Measurements from ENCODE around the gene INSYN1.

INSYN1 gene

GRCh38 chr15:73755481-73755880, 2.3 kb upstream of the INSYN1 start:
- H3K79me2 ChIP-seq: no peaks in the 10 kb centered on the region
- no peaks in the 10 kb centered on the region for H3K4me1 ChIP-seq
- H3K36me3 ChIP-seq (ENCODE audit: control insufficient read depth, insufficient read depth, low read length): no peaks in the 10 kb centered on the region
- no peak for TF ChIP-seq CTCF (IDR thresholded peaks at IDR 0.05)
- no peak overlapping the region for H3K9ac ChIP-seq
- no peak overlapping the region for H3K27ac ChIP-seq
- no peaks in the 10 kb centered on the region for H3K9me3 ChIP-seq (ENCODE audit: control insufficient read depth, low read length)
- H2AFZ ChIP-seq: no peak overlapping the region
- H3K4me2 ChIP-seq (ENCODE audit: low read length): no peak overlapping the region
- H3K27me3 ChIP-seq (ENCODE audit: control insufficient read depth, insufficient read depth, low read length): no peaks in the 10 kb centered on the region
- no peak overlapping the region for H3K4me3 ChIP-seq (ENCODE audit: low read depth, low read length)

GRCh38 chr15:73754461-73754860, 1.3 kb upstream of the INSYN1 start:
- Histone ChIP-seq H3K4me2 (ENCODE audit: low read length) (no peak overlapping the region), H3K27ac (no peak overlapping the region), H3K9me3 (ENCODE audit: control insufficient read depth, low read length) (no peaks in the 10 kb centered on the region), H3K9ac (no peak overlapping the region), H3K4me1 (no peaks in the 10 kb centered on the region), H2AFZ (no peak overlapping the region), H3K79me2 (no peaks in the 10 kb centered on the region), H3K4me3 (ENCODE audit: low read depth, low read length) (no peak overlapping the region), H3K36me3 (ENCODE audit: control insufficient read depth, insufficient read depth, low read length) (no peaks in the 10 kb centered on the region), H3K27me3 (ENCODE audit: control insufficient read depth, insufficient read depth, low read length) (no peaks in the 10 kb centered on the region)
- TF ChIP-seq CTCF (IDR thresholded peaks at IDR 0.05): no peak

GRCh38 chr15:73752806-73753193, 351 bp downstream of the INSYN1 start:
- Histone ChIP-seq H3K79me2 (no peaks in the 10 kb centered on the region), H3K4me3 (ENCODE audit: low read depth, low read length) (peak overlapping the region; percentile 44), H3K36me3 (ENCODE audit: control insufficient read depth, insufficient read depth, low read length) (no peaks in the 10 kb centered on the region), H3K4me2 (ENCODE audit: low read length) (peak overlapping the region; percentile 75), H3K27ac (no peak overlapping the region), H3K9me3 (ENCODE audit: control insufficient read depth, low read length) (no peaks in the 10 kb centered on the region), H3K9ac (no peak overlapping the region), H3K27me3 (ENCODE audit: control insufficient read depth, insufficient read depth, low read length) (no peaks in the 10 kb centered on the region), H2AFZ (no peak overlapping the region), H3K4me1 (no peaks in the 10 kb centered on the region)
- no peak for TF ChIP-seq CTCF (IDR thresholded peaks at IDR 0.05)

- Histone ChIP-seq H3K27ac (no peak overlapping the region), H3K79me2 (no peaks in the 10 kb centered on the region), H3K4me3 (ENCODE audit: low read depth, low read length) (peak overlapping the region; percentile 44), H3K4me1 (no peaks in the 10 kb centered on the region), H3K9me3 (ENCODE audit: control insufficient read depth, low read length) (no peaks in the 10 kb centered on the region), H2AFZ (peak overlapping the region; percentile 28), H3K9ac (no peak overlapping the region), H3K36me3 (ENCODE audit: control insufficient read depth, insufficient read depth, low read length) (no peaks in the 10 kb centered on the region), H3K4me2 (ENCODE audit: low read length) (peak overlapping the region; percentile 75), H3K27me3 (ENCODE audit: control insufficient read depth, insufficient read depth, low read length) (no peaks in the 10 kb centered on the region)
- TF ChIP-seq CTCF (IDR thresholded peaks at IDR 0.05): no peak
These were observed 999 bp downstream of the INSYN1 start for GRCh38 chr15:73751899-73752805.

- H3K9ac ChIP-seq: no peak overlapping the region
- H3K4me3 ChIP-seq (ENCODE audit: low read depth, low read length): no peak overlapping the region
- H3K27ac ChIP-seq: no peak overlapping the region
- H2AFZ ChIP-seq: no peak overlapping the region
- no peak for TF ChIP-seq CTCF (IDR thresholded peaks at IDR 0.05)
- no peaks in the 10 kb centered on the region for H3K9me3 ChIP-seq (ENCODE audit: control insufficient read depth, low read length)
- no peaks in the 10 kb centered on the region for H3K79me2 ChIP-seq
- no peak overlapping the region for H3K4me2 ChIP-seq (ENCODE audit: low read length)
- H3K4me1 ChIP-seq: no peaks in the 10 kb centered on the region
- H3K36me3 ChIP-seq (ENCODE audit: control insufficient read depth, insufficient read depth, low read length): no peaks in the 10 kb centered on the region
- H3K27me3 ChIP-seq (ENCODE audit: control insufficient read depth, insufficient read depth, low read length): no peaks in the 10 kb centered on the region
These were observed 1.6 kb downstream of the INSYN1 start for GRCh38 chr15:73751511-73751898.

Data from parathyroid adenoma (tissue), 2 donors.